Stimulated activated CD8-positive, alpha-beta memory T cell treated with anti-CD3 and anti-CD28 coated beads, Interleukin-7, amount 100 ng/mL, for 24 hours (primary cell): Measurements from ENCODE around the gene MAG.
"Not testable (repeated sequence)": the region's sequence is repeated elsewhere in the genome, so short reads cannot be mapped to it uniquely, and the experiment has no call there.

ENCODE experiments used
- DNase-seq: peaks from one replicate; pipeline ENCODE4 v3.0.0-alpha.2; 2020; ENCODE audit warnings: low read depth

The MAG gene

GRCh38 chr19:35281303-35281702 lies 10.7 kb upstream of the MAG start:
- no peak for DNase-seq

GRCh38 chr19:35284153-35285094 lies 7.5 kb upstream of the MAG start:
- no peak for DNase-seq

GRCh38 chr19:35285095-35285449 lies 6.9 kb upstream of the MAG start:
- no peak for DNase-seq

- not testable (repeated sequence) for DNase-seq
These were observed 6.5 kb upstream of the MAG start for GRCh38 chr19:35285465-35285864.

DNA sequence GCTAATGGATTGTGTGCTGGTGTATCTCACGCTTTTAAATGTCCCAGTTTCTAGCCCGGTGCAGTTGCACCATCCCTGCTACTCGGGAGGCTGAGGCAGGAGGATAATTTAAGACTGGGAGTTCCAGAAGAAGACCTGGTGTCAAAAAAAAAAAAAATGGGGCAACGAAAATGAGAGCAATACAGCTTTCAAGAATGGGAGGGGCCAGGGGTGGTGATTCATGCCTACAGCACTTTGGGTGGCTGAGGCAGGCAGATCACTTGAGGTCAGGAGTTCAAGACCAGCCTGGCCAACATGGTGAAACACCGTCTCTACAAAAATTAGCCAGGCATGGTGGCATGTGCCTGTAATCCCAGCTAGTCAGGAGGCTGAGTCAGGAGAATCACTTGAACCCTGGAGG lies 5.9 kb upstream of the MAG start:
- DNase-seq = not testable (repeated sequence)

GRCh38 chr19:35287713-35288112 lies 4.2 kb upstream of the MAG start:
- DNase-seq = no peak

DNA sequence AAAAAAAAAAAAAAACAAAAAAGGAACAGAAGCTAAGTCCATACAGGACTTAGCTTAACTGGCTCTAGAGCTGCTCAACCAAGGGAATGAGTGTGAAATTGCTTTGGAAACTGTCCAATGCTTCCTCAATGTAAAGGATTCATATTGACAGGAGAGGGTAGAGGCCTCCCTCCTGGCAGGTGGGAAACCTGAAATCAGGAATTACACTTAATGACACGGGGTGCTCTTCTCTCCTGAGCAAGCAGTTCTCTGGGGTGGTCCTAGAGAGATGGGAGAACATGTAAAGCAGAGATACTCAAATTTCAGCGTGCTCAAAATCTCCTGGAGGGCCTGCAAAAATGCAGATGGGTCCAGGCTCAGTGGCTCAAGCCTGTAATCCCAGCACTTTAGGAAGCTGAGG lies 3.6 kb upstream of the MAG start:
- no peak for DNase-seq

- no peak for DNase-seq
These were observed 3.1 kb upstream of the MAG start for GRCh38 chr19:35288906-35289305.

GRCh38 chr19:35290381-35291127 lies 1.4 kb upstream of the MAG start:
- no peak for DNase-seq

- no peak for DNase-seq
These were observed 702 bp upstream of the MAG start for GRCh38 chr19:35291259-35291658.

GRCh38 chr19:35292421-35293362 lies 731 bp downstream of the MAG start:
- DNase-seq = no peak

DNA sequence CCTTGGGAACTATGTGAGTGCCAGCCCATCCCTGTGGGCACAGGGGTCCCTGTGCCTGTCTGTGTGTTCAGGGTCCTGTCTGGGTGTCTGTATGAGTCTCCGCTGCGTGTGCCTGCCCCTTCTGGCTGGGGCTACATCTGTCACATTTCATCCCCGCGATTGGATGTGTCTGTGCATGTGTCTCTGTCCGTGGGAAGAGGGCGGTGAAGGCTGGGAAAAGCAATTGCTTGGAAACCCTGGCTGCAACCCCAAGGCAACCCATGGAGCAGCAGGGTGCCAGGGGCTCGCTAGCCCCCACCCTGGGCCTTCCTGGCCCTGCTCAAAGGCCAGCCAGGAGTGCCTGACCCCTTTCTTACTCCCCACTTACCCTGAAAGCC lies 1.4 kb downstream of the MAG start:
- no peak for DNase-seq

GRCh38 chr19:35293808-35294207 lies 1.8 kb downstream of the MAG start:
- DNase-seq = no peak

DNA sequence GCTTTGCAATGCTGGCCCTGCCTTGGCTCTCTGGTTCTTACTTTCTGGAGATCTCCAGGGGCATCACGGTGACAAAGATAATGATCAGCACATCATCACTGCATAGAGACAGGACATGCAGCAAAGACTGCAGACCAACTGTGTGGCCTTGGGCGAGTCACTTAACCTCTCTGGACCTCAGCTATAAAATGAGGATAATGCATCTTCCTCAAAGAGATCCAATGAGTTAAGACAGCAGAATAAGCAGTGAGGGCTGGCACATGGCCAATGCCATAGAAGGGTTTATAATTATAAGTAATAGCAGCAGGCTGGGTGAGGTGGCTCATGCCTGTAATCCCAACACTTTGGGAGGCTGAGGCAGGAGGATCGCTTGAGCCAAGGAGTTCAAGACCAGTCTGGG lies 2.4 kb downstream of the MAG start:
- DNase-seq = no peak

- DNase-seq = no peak
These were observed 3.2 kb downstream of the MAG start for GRCh38 chr19:35294859-35295791.

DNA sequence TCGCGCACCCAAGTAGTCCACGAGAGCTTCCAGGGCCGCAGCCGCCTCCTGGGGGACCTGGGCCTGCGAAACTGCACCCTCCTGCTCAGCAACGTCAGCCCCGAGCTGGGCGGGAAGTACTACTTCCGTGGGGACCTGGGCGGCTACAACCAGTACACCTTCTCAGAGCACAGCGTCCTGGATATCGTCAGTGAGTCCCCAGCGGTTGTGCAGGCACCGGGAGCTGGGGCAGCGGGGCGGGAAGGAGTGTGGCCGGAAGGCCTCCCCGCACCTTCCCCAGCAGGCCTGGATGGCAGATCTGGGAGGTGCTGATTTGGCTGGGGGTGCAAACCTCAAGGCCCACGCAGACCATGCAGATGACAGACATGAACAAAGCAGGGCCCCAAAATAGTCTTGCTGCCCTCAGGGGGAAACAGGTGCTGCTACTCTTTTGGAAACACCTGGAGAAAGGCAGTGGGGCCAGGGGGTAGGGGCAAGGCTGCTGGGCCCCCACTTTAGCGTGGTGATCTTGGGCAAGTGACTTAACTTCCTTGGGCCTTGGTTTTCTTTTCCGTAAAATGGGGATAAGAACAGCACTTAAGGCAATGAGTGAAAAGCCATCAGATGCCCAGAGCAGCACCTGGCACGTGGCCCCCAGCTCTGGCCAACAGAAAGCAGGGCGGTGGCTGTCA lies 4.0 kb downstream of the MAG start:
- DNase-seq = no peak

- DNase-seq = no peak
These were observed 4.9 kb downstream of the MAG start for GRCh38 chr19:35296644-35297514.

- no peak for DNase-seq
These were observed 5.5 kb downstream of the MAG start for GRCh38 chr19:35297515-35297848.

- no peak for DNase-seq
These were observed 6.0 kb downstream of the MAG start for GRCh38 chr19:35297922-35298321.

DNA sequence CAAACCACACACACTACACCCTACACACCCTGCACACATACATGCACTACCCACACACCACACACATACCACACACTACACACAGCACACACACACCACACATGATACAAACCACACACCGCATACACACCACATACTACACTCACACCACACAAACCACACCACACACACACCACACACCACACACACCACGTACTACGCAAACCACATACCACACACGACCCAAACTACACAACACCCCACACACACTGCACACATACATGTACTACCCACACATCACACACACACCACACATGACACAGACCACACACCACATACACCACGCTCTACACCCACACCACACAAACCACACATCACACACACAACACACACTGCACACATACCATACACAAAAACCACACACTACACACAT lies 6.6 kb downstream of the MAG start:
- DNase-seq = no peak
